K562 (cell line): ENCODE data around the gene AIRE. TPM values are rescaled to one million over a fixed set of nuclear protein-coding genes. Genes with fewer than 3 reads are reported as not detected.

Source experiments
- ATAC-seq: fragments of 200-7000 bp; cut with Tn5 transposase; 3 replicates; pipeline ENCODE4 v1.9.1; 2020; ENCODE audit warnings: moderate library complexity
- BruUV-seq: library from RNA; stranded (reverse); fragments of 400-500 nt; replicated peaks from 2 replicates; lab custom pipeline; 2021; lab: Mats Ljungman, UMichigan
- CTCF ChIA-PET: fragments of 300-600 bp; formaldehyde crosslinking; extraction: SDS; loops from one replicate; lab custom pipeline; 2021; ENCODE audit warnings: low intra/inter-chr PET ratio; lab: Yijun Ruan, JAX
- POLR2A ChIA-PET: fragments of 300-600, 350-650 bp; sonication (Branson Sonifier 250); formaldehyde crosslinking; extraction: SDS; loops from one replicate; lab custom pipeline; 2021; ENCODE audit warnings: antibody characterized with exemption, inconsistent platforms; lab: Yijun Ruan, JAX
- DNase-seq, 4 experiments: peaks; one replicate each; pipeline versions ENCODE4 v3.0.0 to v3.0.0-alpha.2; 2011 to 2018; ENCODE audit warnings: low spot score in 3 of 4, mixed read lengths in 3 of 4; ENCODE audit errors: extremely low read depth in 1 of 4
- FAIRE-seq: peaks from 2 replicates; lab custom pipeline; 2011; peaks lifted over from hg19 to GRCh38; lab: Jason Lieb, UNC
- H2AFZ ChIP-seq: 2 replicates; pipeline ENCODE4 v1.6.0; 2011; ENCODE audit warnings: low read depth, low read length, control low read depth, inconsistent platforms
- H3K27ac ChIP-seq: fragments of 200-600 bp; 3 replicates; pipeline ENCODE4 v1.8.0; 2011; ENCODE audit warnings: low read depth, mild to moderate bottlenecking, control low read depth, inconsistent platforms, low read length, moderate library complexity, mixed read lengths; ENCODE audit errors: extremely low read depth
- H3K27me3 ChIP-seq, 2 experiments: fragments of 300-600 bp in 1 of 2; 2 replicates in 1 of 2; 3 replicates in 1 of 2; pipeline versions ENCODE4 v1.6.0 to v1.8.0; 2011; ENCODE audit warnings: inconsistent platforms in 2 of 2, low read length in 2 of 2, mild to moderate bottlenecking in 1 of 2, mixed read lengths in 1 of 2, moderate library complexity in 1 of 2; ENCODE audit not compliant: control insufficient read depth in 2 of 2, insufficient read depth in 2 of 2
- H3K36me3 ChIP-seq: fragments of 300-600 bp; 3 replicates; pipeline ENCODE4 v1.8.0; 2011; ENCODE audit warnings: mild to moderate bottlenecking, low read length, inconsistent platforms; ENCODE audit not compliant: control insufficient read depth, insufficient read depth
- H3K4me1 ChIP-seq, 2 experiments: fragments of 200-600 bp in 1 of 2; replicated peaks in 1 of 2; 2 replicates in 1 of 2; 3 replicates in 1 of 2; pipeline versions ENCODE4 v1.5.1 to v1.8.0; 2011; ENCODE audit warnings: inconsistent platforms in 2 of 2, low read length in 2 of 2, mild to moderate bottlenecking in 1 of 2, mixed read lengths in 1 of 2, moderate library complexity in 1 of 2; ENCODE audit not compliant: control insufficient read depth in 2 of 2, insufficient read depth in 2 of 2
- H3K4me2 ChIP-seq: 2 replicates; pipeline ENCODE4 v1.6.1; 2011; ENCODE audit warnings: low read length, control low read depth, inconsistent platforms, mixed read lengths; ENCODE audit not compliant: insufficient read depth
- H3K4me3 ChIP-seq: fragments of 200-600 bp; sonication (generic), shearing (Covaris generic); 2 replicates; pipeline ENCODE4 v1.5.1; 2016; ENCODE audit warnings: control low read depth, inconsistent platforms
- H3K79me2 ChIP-seq: fragments of 200-600 bp; 3 replicates; pipeline ENCODE4 v1.8.0; 2011; ENCODE audit warnings: low read length, inconsistent platforms; ENCODE audit not compliant: control insufficient read depth, insufficient read depth
- H3K9ac ChIP-seq, 2 experiments: 2 replicates each; pipeline versions ENCODE4 v1.6.0 to v1.6.1; 2011; ENCODE audit warnings: low read depth in 2 of 2, low read length in 2 of 2, control low read depth in 1 of 2, inconsistent platforms in 1 of 2, mild to moderate bottlenecking in 1 of 2, mixed read lengths in 1 of 2; ENCODE audit not compliant: insufficient read depth in 1 of 2
- H3K9me1 ChIP-seq: one replicate; pipeline ENCODE4 v1.6.0; 2011; ENCODE audit warnings: inconsistent platforms, mild to moderate bottlenecking, low read length, moderate library complexity; ENCODE audit not compliant: control insufficient read depth, insufficient read depth
- H3K9me3 ChIP-seq: replicated peaks from 2 replicates; pipeline ENCODE4 v1.5.1; 2011; ENCODE audit warnings: low read depth, low read length, inconsistent platforms; ENCODE audit not compliant: control insufficient read depth, insufficient read depth
- H4K20me1 ChIP-seq: replicated peaks from 2 replicates; pipeline ENCODE4 v1.6.1; 2011; ENCODE audit warnings: low read length, inconsistent platforms, mixed read lengths; ENCODE audit not compliant: control insufficient read depth, insufficient read depth
- HES1 ChIP-seq: fragments of 450-650 bp; IDR thresholded peaks from 2 replicates; pipeline ENCODE4 v1.6.1; 2016; ENCODE audit warnings: low read depth, mild to moderate bottlenecking, moderate library complexity
- MYBL2 ChIP-seq, 2 experiments: fragments of 450-650 bp in 1 of 2; sonication (generic) in 1 of 2; formaldehyde crosslinking in 1 of 2; IDR thresholded peaks; 2 replicates each; pipeline versions ENCODE4 v1.6.1 to v1.8.1; 2017 to 2022; ENCODE audit warnings: borderline replicate concordance in 1 of 2, inconsistent platforms in 1 of 2, low read depth in 1 of 2, mild to moderate bottlenecking in 1 of 2, missing genetic modification reagents in 1 of 2, moderate library complexity in 1 of 2
- NCOA1 ChIP-seq: fragments of 450-650 bp; IDR thresholded peaks from 2 replicates; pipeline ENCODE4 v1.6.1; 2016; ENCODE audit warnings: low read depth
- ZBTB40 ChIP-seq, 2 experiments: fragments of 450-650 bp in 1 of 2; sonication (generic) in 1 of 2; formaldehyde crosslinking in 1 of 2; IDR thresholded peaks; 2 replicates each; pipeline versions ENCODE4 v1.7.1 to v1.9.0; 2016 to 2022; ENCODE audit warnings: inconsistent platforms in 1 of 2, mild to moderate bottlenecking in 1 of 2, missing genetic modification reagents in 1 of 2
- ZNF143 ChIP-seq: sonication (generic); formaldehyde crosslinking; IDR thresholded peaks from 2 replicates; pipeline ENCODE4 v1.9.0; 2022; ENCODE audit warnings: mild to moderate bottlenecking, missing genetic modification reagents
- WGBS: fragments of 100-300 bp; shearing (Covaris generic); methylation state at CpG from one replicate; pipeline ENCODE4 v1.1.6; 2016; ENCODE audit warnings: low coverage, mixed read lengths; ENCODE audit not compliant: insufficient coverage; ENCODE audit errors: missing lambda C conversion rate; 5-methylcytosine and 5-hydroxymethylcytosine counted together
- in situ Hi-C: fragments of 300-500 bp; cut with MboI; formaldehyde crosslinking; loops from 4 replicates; pipeline ENCODE4 v1.15.0; 2018; ENCODE audit warnings: inconsistent platforms, mixed read lengths
- intact Hi-C: fragments of 100-400 bp; cut with micrococcal nuclease; formaldehyde crosslinking; loops from 2 replicates; pipeline ENCODE4 v1.14.2; 2022
- polyA plus RNA-seq, 8 experiments: library from polyadenylated mRNA; depleted of rRNA in 4 of 8; stranded (reverse) in 5 of 8; unstranded in 3 of 8; fragments of >200 nt; fragmentation: Nextera tagmentation in 2 of 8; fragmentation: Illumina TruSeq in 1 of 8; extraction: Ambion mirVana in 2 of 8; extraction: Trizol in 1 of 8; gene quantifications; 2 replicates each; pipeline versions ENCODE4 v1.2.1 to v1.2.3, GENCODE V29; 2011 to 2014; ENCODE audit warnings: inconsistent platforms in 1 of 8, missing spikeins in 1 of 8
- total RNA-seq, 7 experiments: library from RNA; depleted of rRNA in 6 of 7; stranded (reverse); fragments of >200 nt in 6 of 7; fragmentation: Illumina TruSeq in 2 of 7; extraction: Trizol in 2 of 7; gene quantifications; 2 replicates each; pipeline versions ENCODE4 v1.2.1 to v1.2.3, GENCODE V29; 2011 to 2021; ENCODE audit warnings: low replicate concordance in 1 of 7
- TF ChIP-seq, protein P1 (sequence below): fragments of 250-450 bp; sonication (Bioruptor Pico); IDR thresholded peaks from 2 replicates; pipeline ENCODE4 v1.4.0; 2020; ENCODE audit warnings: mild to moderate bottlenecking, moderate library complexity

AIRE gene
- total and polyA plus RNA-seq, 9 of the 15 experiments (the other 6 are each of a cell fraction or from before 2014, with no cell fraction given) = 0.01 TPM; not detected in 8

GRCh38 chr21:44272284-44272858, 13.3 kb upstream of the AIRE start:
- Histone ChIP-seq H3K36me3 (no peaks in the 10 kb centered on the region), H3K27ac (no peak overlapping the region), H3K9me3 (no peaks in the 10 kb centered on the region), H3K4me1 (peaks cover 0 to 17% of the 10 kb centered on the region in 2 experiments; a peak in 1 of 5 replicates), H4K20me1 (peaks cover under 1% of the 10 kb centered on the region), H3K9ac (no peak overlapping the region), H2AFZ (no peak overlapping the region), H3K9me1 (no peaks in the 10 kb centered on the region), H3K4me2 (no peak overlapping the region), H3K79me2 (no peaks in the 10 kb centered on the region), H3K4me3 (no peak overlapping the region), H3K27me3 (peaks cover 30 to 49% of the 10 kb centered on the region in 2 experiments; a peak in 4 of 5 replicates)
- ATAC-seq (no peak), DNase-seq (no peak), FAIRE-seq (no peak)
- CTCF ChIA-PET = no interaction called here
- BruUV-seq = no TSS peak
- in situ Hi-C loops = no loop called here
- POLR2A ChIA-PET = interaction anchor here (1.9 kb wide), 1 partner anchor 8 kb away, joined by 4 read pairs; no protein-coding TSS in a partner anchor
- intact Hi-C loops = no loop called here
- 2% methylated on average over 18 of the region's 18 CpGs for WGBS
- no peak for TF ChIP-seq MYBL2 (IDR thresholded peaks at IDR 0.05; ENCODE audit: low read depth)
- no peak for TF ChIP-seq MYBL2 (CRISPR knock-in tag; IDR thresholded peaks at IDR 0.05; ENCODE audit: borderline replicate concordance)
- no peak for TF ChIP-seq ZBTB40 (IDR thresholded peaks at IDR 0.05)
- no peak for TF ChIP-seq ZBTB40 (CRISPR knock-in tag; IDR thresholded peaks at IDR 0.05)
- TF ChIP-seq ZNF143 (CRISPR knock-in tag) = no peak
- no peak for TF ChIP-seq NCOA1
- no peak for TF ChIP-seq HES1
- TF ChIP-seq, protein P1, sequence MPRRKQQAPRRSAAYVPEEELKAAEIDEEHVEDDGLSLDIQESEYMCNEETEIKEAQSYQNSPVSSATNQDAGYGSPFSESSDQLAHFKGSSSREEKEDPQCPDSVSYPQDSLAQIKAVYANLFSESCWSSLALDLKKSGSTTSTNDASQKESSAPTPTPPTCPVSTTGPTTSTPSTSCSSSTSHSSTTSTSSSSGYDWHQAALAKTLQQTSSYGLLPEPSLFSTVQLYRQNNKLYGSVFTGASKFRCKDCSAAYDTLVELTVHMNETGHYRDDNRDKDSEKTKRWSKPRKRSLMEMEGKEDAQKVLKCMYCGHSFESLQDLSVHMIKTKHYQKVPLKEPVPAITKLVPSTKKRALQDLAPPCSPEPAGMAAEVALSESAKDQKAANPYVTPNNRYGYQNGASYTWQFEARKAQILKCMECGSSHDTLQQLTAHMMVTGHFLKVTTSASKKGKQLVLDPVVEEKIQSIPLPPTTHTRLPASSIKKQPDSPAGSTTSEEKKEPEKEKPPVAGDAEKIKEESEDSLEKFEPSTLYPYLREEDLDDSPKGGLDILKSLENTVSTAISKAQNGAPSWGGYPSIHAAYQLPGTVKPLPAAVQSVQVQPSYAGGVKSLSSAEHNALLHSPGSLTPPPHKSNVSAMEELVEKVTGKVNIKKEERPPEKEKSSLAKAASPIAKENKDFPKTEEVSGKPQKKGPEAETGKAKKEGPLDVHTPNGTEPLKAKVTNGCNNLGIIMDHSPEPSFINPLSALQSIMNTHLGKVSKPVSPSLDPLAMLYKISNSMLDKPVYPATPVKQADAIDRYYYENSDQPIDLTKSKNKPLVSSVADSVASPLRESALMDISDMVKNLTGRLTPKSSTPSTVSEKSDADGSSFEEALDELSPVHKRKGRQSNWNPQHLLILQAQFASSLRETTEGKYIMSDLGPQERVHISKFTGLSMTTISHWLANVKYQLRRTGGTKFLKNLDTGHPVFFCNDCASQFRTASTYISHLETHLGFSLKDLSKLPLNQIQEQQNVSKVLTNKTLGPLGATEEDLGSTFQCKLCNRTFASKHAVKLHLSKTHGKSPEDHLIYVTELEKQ (CRISPR knock-in tag) = no peak
